ENCODE data around the gene TREH.

Gene TREH

GRCh38 chr11:118657709-118658428, 21.6 kb downstream of the TREH start:
- no peaks in the 10 kb centered on the region for H3K9me3 ChIP-seq
- H3K4me1 ChIP-seq, result peaks cover 5% of the 10 kb centered on the region
- no peaks in the 10 kb centered on the region for H3K36me3 ChIP-seq
- H3K27me3 ChIP-seq, result no peaks in the 10 kb centered on the region
- DNase-seq, result no peak
- no peak for TF ChIP-seq CTCF (IDR thresholded peaks at IDR 0.05; ENCODE audit: low read depth, low read length)
- H3K4me3 ChIP-seq (ENCODE audit: low read depth, low read length), result no peak overlapping the region

GRCh38 chr11:118657238-118657637, 22.2 kb downstream of the TREH start:
- Histone ChIP-seq H3K36me3 (no peaks in the 10 kb centered on the region), H3K27me3 (no peaks in the 10 kb centered on the region), H3K9me3 (no peaks in the 10 kb centered on the region), H3K4me1 (peaks cover 5% of the 10 kb centered on the region), H3K4me3 (ENCODE audit: low read depth, low read length) (no peak overlapping the region)
- DNase-seq, result no peak
- no peak for TF ChIP-seq CTCF (IDR thresholded peaks at IDR 0.05; ENCODE audit: low read depth, low read length)

GRCh38 chr11:118656563-118657165, 22.8 kb downstream of the TREH start:
- H3K9me3 ChIP-seq, result no peaks in the 10 kb centered on the region
- TF ChIP-seq CTCF (IDR thresholded peaks at IDR 0.05; ENCODE audit: low read depth, low read length), result no peak
- peaks cover 5% of the 10 kb centered on the region for H3K4me1 ChIP-seq
- no peak for DNase-seq
- H3K36me3 ChIP-seq, result no peaks in the 10 kb centered on the region
- no peak overlapping the region for H3K4me3 ChIP-seq (ENCODE audit: low read depth, low read length)
- no peaks in the 10 kb centered on the region for H3K27me3 ChIP-seq

GRCh38 chr11:118655486-118656190, 23.8 kb downstream of the TREH start:
- no peak overlapping the region for H3K4me3 ChIP-seq (ENCODE audit: low read depth, low read length)
- H3K9me3 ChIP-seq, result no peaks in the 10 kb centered on the region
- H3K4me1 ChIP-seq, result peaks cover 5% of the 10 kb centered on the region
- no peak for TF ChIP-seq CTCF (IDR thresholded peaks at IDR 0.05; ENCODE audit: low read depth, low read length)
- no peak for DNase-seq
- H3K36me3 ChIP-seq, result peaks cover 7% of the 10 kb centered on the region
- H3K27me3 ChIP-seq, result no peaks in the 10 kb centered on the region

- H3K36me3 ChIP-seq, result peaks cover 19% of the 10 kb centered on the region
- no peak for DNase-seq
- TF ChIP-seq CTCF (IDR thresholded peaks at IDR 0.05; ENCODE audit: low read depth, low read length), result no peak
- H3K4me3 ChIP-seq (ENCODE audit: low read depth, low read length), result no peak overlapping the region
- H3K4me1 ChIP-seq, result peaks cover under 1% of the 10 kb centered on the region; the same call in 1 of the 2 replicates
- no peaks in the 10 kb centered on the region for H3K27me3 ChIP-seq
- H3K9me3 ChIP-seq, result no peaks in the 10 kb centered on the region
Measured at GRCh38 chr11:118653684-118654390, 25.6 kb downstream of the TREH start.
